H7 (cell line): ENCODE results near the gene EEF2. TPM values are rescaled to one million over a fixed set of nuclear protein-coding genes. Genes with fewer than 3 reads are reported as not detected.
"Not testable (repeated sequence)": the region's sequence is repeated elsewhere in the genome, so short reads cannot be mapped to it uniquely, and the experiment has no call there.

Experiments used
- DNase-seq: peaks from one replicate; pipeline ENCODE4 v3.0.0; 2012
- H3K27me3 ChIP-seq: 2 replicates; pipeline ENCODE4 v1.6.0; 2011; ENCODE audit warnings: mild to moderate bottlenecking, low read length; ENCODE audit not compliant: control insufficient read depth, insufficient read depth
- H3K36me3 ChIP-seq: replicated peaks from 2 replicates; pipeline ENCODE4 v1.5.1; 2011; ENCODE audit warnings: low read length; ENCODE audit not compliant: control insufficient read depth, insufficient read depth
- H3K4me3 ChIP-seq: 2 replicates; pipeline ENCODE4 v1.5.1; 2011; ENCODE audit warnings: low read depth, mild to moderate bottlenecking, control low read depth, low read length, moderate library complexity; ENCODE audit not compliant: insufficient read depth
- total RNA-seq: library from RNA; depleted of rRNA; stranded (reverse); fragments of >200 nt; shearing (Covaris generic); gene quantifications from 2 replicates; pipeline ENCODE4 v1.2.3, GENCODE V29; 2014

Gene EEF2
- total RNA-seq, 1 experiment from 2014 or later: 2,968 TPM

DNA sequence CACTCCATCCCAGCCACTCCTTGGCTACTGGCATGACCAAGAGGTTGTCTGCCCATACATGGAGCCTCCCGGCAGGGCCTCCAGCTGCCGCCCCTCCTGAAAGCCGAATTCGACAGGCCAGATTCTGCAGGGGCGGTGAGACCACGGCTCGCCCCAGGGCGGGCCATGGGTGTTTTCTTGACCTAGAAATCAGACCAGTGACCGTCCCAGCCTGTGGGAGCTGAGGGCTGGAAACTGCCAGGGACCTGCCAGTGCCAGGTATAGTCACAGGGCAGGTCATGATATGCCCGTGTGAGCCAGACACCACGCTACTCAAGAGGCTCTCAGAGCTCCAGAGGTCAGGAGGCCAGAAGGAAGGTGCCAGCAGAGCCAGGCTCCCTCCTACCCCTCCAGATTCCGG is 31.2 kb downstream of the EEF2 start:
- H3K36me3 ChIP-seq: peaks cover 2% of the 10 kb centered on the region
- no peak for DNase-seq
- H3K4me3 ChIP-seq: no peak overlapping the region
- no peaks in the 10 kb centered on the region for H3K27me3 ChIP-seq

DNA sequence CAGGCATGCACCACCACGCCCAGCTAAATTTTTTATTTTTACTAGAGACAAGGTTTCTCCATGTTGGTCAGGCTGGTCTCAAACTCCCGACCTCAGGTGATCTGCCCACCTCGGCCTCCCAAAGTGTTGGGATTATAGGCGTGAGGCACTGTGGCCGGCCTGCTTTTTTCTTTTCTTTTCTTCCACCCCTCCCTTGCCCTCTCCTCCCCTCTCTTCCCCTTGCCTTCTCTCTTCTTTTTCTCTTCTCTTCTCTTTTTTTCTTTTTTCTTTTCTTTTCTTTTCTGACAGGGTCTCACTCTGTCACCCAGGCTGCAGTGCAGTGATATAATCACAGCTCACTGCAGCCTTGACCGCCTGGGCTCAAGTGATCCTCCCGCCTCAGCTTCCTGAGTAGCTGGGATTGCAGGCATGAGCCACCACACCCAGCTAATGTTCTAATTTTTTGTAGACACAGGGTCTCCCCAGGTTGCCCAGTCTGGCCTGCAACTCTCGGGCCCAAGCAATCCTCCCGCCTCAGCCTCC is 32.4 kb downstream of the EEF2 start:
- H3K4me3 ChIP-seq, DNase-seq, H3K27me3 ChIP-seq, H3K36me3 ChIP-seq: not testable (repeated sequence)

DNA sequence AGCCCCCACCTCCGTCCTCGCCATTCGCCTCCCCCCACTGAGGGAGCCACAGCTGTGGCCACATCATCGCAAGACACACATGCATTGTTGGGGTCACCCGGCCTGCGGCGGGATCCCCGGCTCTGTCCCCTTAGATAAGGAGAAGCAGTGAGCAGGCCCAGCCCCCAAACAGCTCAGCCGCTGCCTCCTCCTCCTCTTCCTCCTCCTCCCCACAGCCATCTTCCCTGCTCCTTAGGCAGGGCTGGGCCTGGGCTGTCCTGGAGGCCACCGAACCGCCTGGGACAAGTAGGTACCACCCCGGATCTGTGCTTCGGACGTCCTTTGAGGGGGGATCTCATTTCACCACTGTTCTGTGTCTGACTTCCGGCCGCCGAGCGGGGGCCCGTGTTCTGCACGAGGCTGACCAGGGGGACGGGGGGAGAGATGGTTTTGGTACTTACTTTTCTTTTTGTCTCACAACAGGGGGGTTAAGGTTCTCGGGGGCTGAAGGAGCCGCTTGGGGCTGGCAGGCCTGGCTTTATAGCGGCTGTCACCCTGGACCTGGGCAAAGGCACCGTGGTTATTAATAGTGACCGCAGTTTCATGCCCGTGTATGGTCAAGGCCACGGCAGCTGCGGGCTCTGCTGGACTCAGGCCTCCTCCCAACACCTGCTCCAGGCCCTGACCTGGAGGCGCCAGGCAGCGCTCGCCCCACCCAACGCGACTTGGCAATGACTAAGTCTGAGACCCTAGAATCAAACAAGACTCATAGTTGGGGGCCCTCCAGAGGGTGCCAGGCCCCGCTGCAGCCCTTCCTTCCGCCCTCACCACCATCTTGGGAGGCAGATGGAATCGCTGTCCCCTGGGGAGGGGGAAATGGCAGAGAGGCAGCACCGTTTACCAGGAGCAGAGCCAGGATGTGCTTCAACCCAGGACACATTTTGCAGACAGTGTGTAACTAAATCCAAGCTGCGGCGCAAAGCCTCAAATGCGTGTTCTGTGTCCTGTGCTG is 34.1 kb downstream of the EEF2 start:
- DNase-seq: peak; percentile 74
- Histone ChIP-seq H3K36me3 (no peaks in the 10 kb centered on the region), H3K27me3 (no peaks in the 10 kb centered on the region), H3K4me3 (no peak overlapping the region)

GRCh38 chr19:3949997-3950859 is 35.0 kb downstream of the EEF2 start:
- Histone ChIP-seq H3K36me3 (no peaks in the 10 kb centered on the region), H3K4me3 (no peak overlapping the region), H3K27me3 (no peaks in the 10 kb centered on the region)
- DNase-seq: peak; percentile 68

GRCh38 chr19:3949294-3949693 is 36.0 kb downstream of the EEF2 start:
- peak; percentile 49 for DNase-seq
- H3K36me3 ChIP-seq: peaks cover 1% of the 10 kb centered on the region; the same call in 1 of the 2 replicates
- H3K27me3 ChIP-seq: no peaks in the 10 kb centered on the region
- H3K4me3 ChIP-seq: no peak overlapping the region

GRCh38 chr19:3947316-3947933 is 37.8 kb downstream of the EEF2 start:
- not testable (repeated sequence) for H3K4me3 ChIP-seq, DNase-seq, H3K36me3 ChIP-seq, H3K27me3 ChIP-seq

GRCh38 chr19:3945838-3946237 is 39.4 kb downstream of the EEF2 start:
- no peaks in the 10 kb centered on the region for H3K27me3 ChIP-seq
- H3K36me3 ChIP-seq: peaks cover 3% of the 10 kb centered on the region; the same call in 1 of the 2 replicates
- DNase-seq: no peak
- H3K4me3 ChIP-seq: no peak overlapping the region

DNA sequence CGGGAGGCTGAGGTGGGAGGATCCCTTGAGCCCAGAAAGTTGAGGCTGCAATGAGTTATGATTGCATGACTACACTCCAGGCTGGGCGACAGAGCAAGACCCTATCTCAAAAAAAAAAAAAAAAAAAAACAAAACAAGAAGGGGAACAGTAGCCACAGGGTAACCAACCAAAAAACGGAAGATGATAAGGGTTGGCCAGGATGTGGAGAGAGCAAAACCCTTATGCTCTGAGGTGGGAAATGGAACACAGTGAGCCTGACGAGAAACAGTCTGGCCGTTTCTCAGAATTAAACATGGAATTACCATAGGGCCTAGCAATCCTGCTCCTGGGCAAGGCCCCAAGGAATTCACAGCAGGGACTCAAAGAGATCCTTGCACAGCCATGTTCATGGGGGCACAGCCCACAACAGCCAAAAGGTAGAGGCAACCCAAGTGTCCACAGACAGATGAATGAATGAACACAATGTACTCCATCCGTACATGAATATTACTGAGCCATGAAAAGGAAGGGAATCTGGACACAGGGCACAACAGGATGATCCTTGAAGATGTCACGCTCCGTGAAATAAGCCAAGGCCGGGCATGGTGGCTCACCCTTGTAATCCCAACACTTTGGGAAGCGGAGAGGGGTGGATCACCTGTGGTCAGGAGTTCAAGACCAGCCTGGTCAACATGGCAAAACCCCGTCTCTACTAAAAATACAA is 41.1 kb downstream of the EEF2 start:
- DNase-seq: no peak
- H3K27me3 ChIP-seq: no peaks in the 10 kb centered on the region
- H3K4me3 ChIP-seq: no peak overlapping the region
- H3K36me3 ChIP-seq: peaks cover 3% of the 10 kb centered on the region; the same call in 1 of the 2 replicates

DNA sequence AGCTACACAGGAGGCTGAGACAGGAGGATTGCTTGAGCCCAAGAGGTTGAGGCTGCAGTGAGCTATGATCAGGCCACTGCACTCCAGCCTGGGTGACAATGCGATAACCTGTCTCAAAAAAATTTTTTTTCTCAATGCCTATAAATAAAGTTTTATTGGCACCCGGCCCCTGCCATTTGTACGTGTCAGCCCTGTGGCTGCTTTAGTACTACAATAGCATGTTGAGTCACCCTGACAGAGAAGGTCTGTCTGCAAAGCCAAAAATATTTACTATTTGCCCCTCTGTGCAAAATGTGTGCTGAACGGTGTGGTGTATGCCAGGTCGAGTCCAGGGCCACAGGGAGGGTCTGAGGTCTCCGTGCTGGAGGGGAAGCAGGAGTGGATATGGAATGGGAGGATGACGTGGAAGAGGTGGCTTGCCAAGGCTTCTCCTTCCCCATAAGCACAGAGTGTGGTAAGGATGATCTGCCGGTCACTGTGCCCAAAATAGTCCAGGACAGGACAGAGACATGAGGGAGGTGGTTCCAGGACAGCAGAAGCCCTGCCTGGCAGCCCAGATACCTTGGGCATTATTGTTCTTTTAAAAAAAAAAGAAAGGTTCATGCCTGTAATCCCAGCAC is 42.4 kb downstream of the EEF2 start:
- peaks cover 3% of the 10 kb centered on the region; the same call in 1 of the 2 replicates for H3K36me3 ChIP-seq
- DNase-seq: no peak
- H3K4me3 ChIP-seq: no peak overlapping the region
- no peaks in the 10 kb centered on the region for H3K27me3 ChIP-seq

DNA sequence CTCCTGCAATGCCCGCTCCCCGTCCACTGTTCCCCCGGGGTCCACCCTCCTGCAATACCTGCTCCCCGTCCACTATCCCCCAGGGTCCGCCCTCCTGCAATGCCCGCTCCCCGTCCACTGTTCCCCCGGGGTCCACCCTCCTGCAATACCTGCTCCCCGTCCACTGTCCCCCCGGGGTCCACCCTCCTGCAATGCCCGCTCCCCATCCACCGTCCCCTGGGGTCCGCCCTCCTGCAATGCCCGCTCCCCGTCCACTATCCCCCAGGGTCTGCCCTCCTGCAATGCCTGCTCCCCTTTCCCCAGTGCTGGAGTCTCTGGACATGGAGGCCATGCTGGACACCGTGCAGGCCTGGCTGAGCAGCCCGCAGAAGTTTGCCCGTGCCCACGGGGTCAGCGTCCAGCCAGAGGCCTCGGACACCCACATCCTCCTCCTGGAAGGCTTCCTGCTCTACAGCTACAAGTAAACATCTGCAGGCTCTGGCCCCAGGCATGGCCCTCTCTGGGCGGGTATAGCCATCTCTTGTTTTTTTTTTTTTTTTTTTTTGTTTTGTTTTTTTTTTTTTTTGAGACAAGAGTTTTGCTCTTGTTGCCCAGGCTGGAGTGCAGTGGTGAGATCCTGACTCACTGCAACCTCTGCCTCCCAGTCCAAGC is 46.8 kb downstream of the EEF2 start:
- not testable (repeated sequence) for DNase-seq, H3K4me3 ChIP-seq, H3K36me3 ChIP-seq, H3K27me3 ChIP-seq

GRCh38 chr19:3936506-3937442 is 48.5 kb downstream of the EEF2 start:
- peak; percentile 48 for DNase-seq
- Histone ChIP-seq H3K36me3 (no peaks in the 10 kb centered on the region; the same call in 1 of the 2 replicates), H3K27me3 (no peaks in the 10 kb centered on the region), H3K4me3 (no peak overlapping the region)
